NT2/D1 (cell line): ENCODE results near the gene OR8B3.

Experiments used
- SUZ12 ChIP-seq: IDR thresholded peaks from 2 replicates; pipeline ENCODE4 v1.6.1; 2011; ENCODE audit not compliant: insufficient read length, insufficient read depth; ENCODE audit errors: extremely low read depth
- YY1 ChIP-seq: IDR thresholded peaks from 2 replicates; pipeline ENCODE4 v1.6.1; 2011; ENCODE audit not compliant: insufficient read length, insufficient read depth

GRCh38 chr11:124441081-124441480 is 42.3 kb upstream of the OR8B3 start:
- TF ChIP-seq YY1 (no peak), SUZ12 (no peak)
